D721Med (cell line): Measurements from ENCODE around the gene BPI.

Source experiments
- DNase-seq: peaks from one replicate; pipeline ENCODE4 v3.0.0; 2011; ENCODE audit warnings: low spot score; ENCODE audit not compliant: insufficient read length
- FAIRE-seq: peaks from 2 replicates; lab custom pipeline; 2011; peaks lifted over from hg19 to GRCh38; lab: Jason Lieb, UNC
- CTCF ChIP-seq: IDR thresholded peaks from 2 replicates; pipeline ENCODE4 v1.5.1; 2012; ENCODE audit warnings: mild to moderate bottlenecking, control low read depth; ENCODE audit not compliant: insufficient read depth; ENCODE audit errors: missing control alignments

The BPI gene

GRCh38 chr20:38342216-38342615 lies 38.3 kb downstream of the BPI start:
- FAIRE-seq (no peak), DNase-seq (no peak)
- no peak for TF ChIP-seq CTCF

- FAIRE-seq (no peak), DNase-seq (no peak)
- TF ChIP-seq CTCF, result no peak
Observed at GRCh38 chr20:38342713-38343310, 38.9 kb downstream of the BPI start.

- FAIRE-seq (no peak), DNase-seq (no peak)
- TF ChIP-seq CTCF, result no peak
Observed at GRCh38 chr20:38343311-38344106, 39.6 kb downstream of the BPI start.

GRCh38 chr20:38344107-38344701 lies 40.2 kb downstream of the BPI start:
- FAIRE-seq (no peak), DNase-seq (no peak)
- TF ChIP-seq CTCF, result no peak

- DNase-seq (no peak), FAIRE-seq (no peak)
- TF ChIP-seq CTCF, result no peak
Observed at GRCh38 chr20:38345643-38346042, 41.7 kb downstream of the BPI start.

GRCh38 chr20:38346247-38346651 lies 42.3 kb downstream of the BPI start, which contains the start of gene LBP:
Gene LBP (plus strand): TSS chr20:38346482. CDS start chr20:38346517, 35 bp downstream.
- FAIRE-seq (no peak), DNase-seq (no peak)
- no peak for TF ChIP-seq CTCF
